Smooth muscle cell (in vitro differentiated cells): ENCODE results near the gene PRMT6. TPM values are rescaled to one million over a fixed set of nuclear protein-coding genes. Genes with fewer than 3 reads are reported as not detected.

Experiments used
- DNase-seq: peaks from one replicate; lab custom pipeline; 2025; ENCODE audit not compliant: unreplicated experiment; lab: John Stamatoyannopoulos, UW
- H2AFZ ChIP-seq: fragments of 200-600 bp; sonication (generic); 2 replicates; pipeline ENCODE4 v1.6.0; 2016; ENCODE audit warnings: antibody characterized with exemption, low read depth, mild to moderate bottlenecking
- H3F3A ChIP-seq: fragments of 200-600 bp; sonication (generic); 2 replicates; pipeline ENCODE4 v1.6.0; 2017; ENCODE audit warnings: antibody characterized with exemption, low read depth
- H3K27ac ChIP-seq: fragments of 200-600 bp; sonication (generic); 2 replicates; pipeline ENCODE4 v1.5.1; 2016; ENCODE audit warnings: low read depth, mild to moderate bottlenecking
- H3K27me3 ChIP-seq: fragments of 200-600 bp; sonication (generic); 2 replicates; pipeline ENCODE4 v1.6.1; 2016; ENCODE audit warnings: low read depth, mild to moderate bottlenecking
- H3K36me3 ChIP-seq: fragments of 200-600 bp; sonication (generic); 2 replicates; pipeline ENCODE4 v1.5.1; 2016; ENCODE audit warnings: low read depth
- H3K4me1 ChIP-seq: fragments of 200-600 bp; sonication (generic); 2 replicates; pipeline ENCODE4 v1.5.1; 2016; ENCODE audit warnings: low read depth
- H3K4me2 ChIP-seq: fragments of 200-600 bp; sonication (generic); 2 replicates; pipeline ENCODE4 v1.6.0; 2016; ENCODE audit warnings: mild to moderate bottlenecking
- H3K4me3 ChIP-seq: fragments of 200-600 bp; sonication (generic); 2 replicates; pipeline ENCODE4 v1.5.1; 2016; ENCODE audit warnings: mild to moderate bottlenecking
- H3K79me2 ChIP-seq: fragments of 200-600 bp; sonication (generic); 2 replicates; pipeline ENCODE4 v1.6.0; 2016; ENCODE audit warnings: low read depth, mild to moderate bottlenecking
- H3K9ac ChIP-seq: fragments of 200-600 bp; sonication (generic); 2 replicates; pipeline ENCODE4 v1.6.0; 2016; ENCODE audit warnings: low read depth
- H3K9me3 ChIP-seq: fragments of 200-600 bp; sonication (generic); replicated peaks from 2 replicates; pipeline ENCODE4 v1.5.1; 2016; ENCODE audit warnings: low read depth
- H4K20me1 ChIP-seq: fragments of 200-600 bp; sonication (generic); 2 replicates; pipeline ENCODE4 v1.6.0; 2016; ENCODE audit warnings: low read depth
- CTCF ChIP-seq: fragments of 200-600 bp; sonication (generic); IDR thresholded peaks from 2 replicates; pipeline ENCODE4 v1.5.1; 2017; ENCODE audit warnings: borderline replicate concordance, mild to moderate bottlenecking, antibody characterized with exemption; ENCODE audit not compliant: insufficient read depth, poor library complexity, severe bottlenecking
- WGBS: methylation state at CpG from one replicate; pipeline ENCODE4 v1.1.7; 2016; ENCODE audit warnings: low lambda C conversion rate; 5-methylcytosine and 5-hydroxymethylcytosine counted together
- polyA plus RNA-seq: library from polyadenylated mRNA; unstranded; fragments of >200 nt; fragmentation: Nextera tagmentation; extraction: Ambion mirVana; gene quantifications from 2 replicates; pipeline ENCODE4 v1.2.1, GENCODE V29; 2016
- total RNA-seq: library from RNA; depleted of rRNA; stranded (reverse); fragments of >200 nt; gene quantifications from 2 replicates; pipeline ENCODE4 v1.2.3, GENCODE V29; 2014

The PRMT6 gene
- total and polyA plus RNA-seq, 2 experiments from 2014 or later = 6.2 to 7.3 TPM

- H3K9me3 ChIP-seq = no peaks in the 10 kb centered on the region
- H3K79me2 ChIP-seq = peaks cover 5% of the 10 kb centered on the region
- H3K9ac ChIP-seq = no peak overlapping the region
- no peaks in the 10 kb centered on the region for H3K27me3 ChIP-seq
- 5% methylated on average over 55 of the region's 55 CpGs for WGBS
- H3K4me2 ChIP-seq = peak overlapping the region; percentile 92
- H3K27ac ChIP-seq = no peak overlapping the region
- TF ChIP-seq CTCF = no peak
- peak; percentile 36 for DNase-seq
- H3F3A ChIP-seq = no peaks in the 10 kb centered on the region
- H3K4me1 ChIP-seq = peaks cover 17% of the 10 kb centered on the region
- no peaks in the 10 kb centered on the region for H4K20me1 ChIP-seq
- H3K36me3 ChIP-seq = no peaks in the 10 kb centered on the region
- H2AFZ ChIP-seq = peak overlapping the region; percentile 95
- peak overlapping the region; percentile 91 for H3K4me3 ChIP-seq
Observed at GRCh38 chr1:107057197-107058133, 991 bp downstream of the PRMT6 start.

- Histone ChIP-seq H3K4me3 (peak overlapping the region; percentile 91), H3K27ac (no peak overlapping the region), H3K4me2 (peak overlapping the region; percentile 92), H2AFZ (peak overlapping the region; percentile 95), H3K4me1 (peaks cover 17% of the 10 kb centered on the region), H3K36me3 (no peaks in the 10 kb centered on the region), H3K79me2 (peaks cover 5% of the 10 kb centered on the region), H4K20me1 (no peaks in the 10 kb centered on the region), H3F3A (no peaks in the 10 kb centered on the region), H3K9ac (no peak overlapping the region), H3K9me3 (no peaks in the 10 kb centered on the region), H3K27me3 (no peaks in the 10 kb centered on the region)
- DNase-seq = no peak
- no peak for TF ChIP-seq CTCF
- 75% methylated on average over 4 of the region's 4 CpGs for WGBS
Observed at GRCh38 chr1:107058245-107059032, 2.0 kb downstream of the PRMT6 start.

GRCh38 chr1:107061886-107062285 is 5.4 kb downstream of the PRMT6 start:
- Histone ChIP-seq H3K27me3 (no peaks in the 10 kb centered on the region), H3K9me3 (no peaks in the 10 kb centered on the region), H3K4me2 (no peak overlapping the region), H3K4me1 (peaks cover 13% of the 10 kb centered on the region), H3K27ac (no peak overlapping the region), H3K79me2 (peaks cover 5% of the 10 kb centered on the region), H3K36me3 (no peaks in the 10 kb centered on the region), H2AFZ (no peak overlapping the region), H3K4me3 (no peak overlapping the region), H4K20me1 (no peaks in the 10 kb centered on the region), H3F3A (no peaks in the 10 kb centered on the region), H3K9ac (no peak overlapping the region)
- no peak for TF ChIP-seq CTCF
- 85% methylated on average over 3 of the region's 3 CpGs for WGBS
- DNase-seq = no peak
